Vein endothelial cell (primary cell): Measurements from ENCODE around the gene LCMT2. TPM values are rescaled to one million over a fixed set of nuclear protein-coding genes. Genes with fewer than 3 reads are reported as not detected.

ENCODE experiments used
- total RNA-seq: library from RNA; depleted of rRNA; stranded (reverse); fragments of >200 nt; gene quantifications from 2 replicates; pipeline ENCODE4 v1.2.3, GENCODE V29; 2012

Gene LCMT2, protein sequence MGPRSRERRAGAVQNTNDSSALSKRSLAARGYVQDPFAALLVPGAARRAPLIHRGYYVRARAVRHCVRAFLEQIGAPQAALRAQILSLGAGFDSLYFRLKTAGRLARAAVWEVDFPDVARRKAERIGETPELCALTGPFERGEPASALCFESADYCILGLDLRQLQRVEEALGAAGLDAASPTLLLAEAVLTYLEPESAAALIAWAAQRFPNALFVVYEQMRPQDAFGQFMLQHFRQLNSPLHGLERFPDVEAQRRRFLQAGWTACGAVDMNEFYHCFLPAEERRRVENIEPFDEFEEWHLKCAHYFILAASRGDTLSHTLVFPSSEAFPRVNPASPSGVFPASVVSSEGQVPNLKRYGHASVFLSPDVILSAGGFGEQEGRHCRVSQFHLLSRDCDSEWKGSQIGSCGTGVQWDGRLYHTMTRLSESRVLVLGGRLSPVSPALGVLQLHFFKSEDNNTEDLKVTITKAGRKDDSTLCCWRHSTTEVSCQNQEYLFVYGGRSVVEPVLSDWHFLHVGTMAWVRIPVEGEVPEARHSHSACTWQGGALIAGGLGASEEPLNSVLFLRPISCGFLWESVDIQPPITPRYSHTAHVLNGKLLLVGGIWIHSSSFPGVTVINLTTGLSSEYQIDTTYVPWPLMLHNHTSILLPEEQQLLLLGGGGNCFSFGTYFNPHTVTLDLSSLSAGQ
- 5.6 and 7.3 TPM in 2 replicates for total RNA-seq

DNA sequence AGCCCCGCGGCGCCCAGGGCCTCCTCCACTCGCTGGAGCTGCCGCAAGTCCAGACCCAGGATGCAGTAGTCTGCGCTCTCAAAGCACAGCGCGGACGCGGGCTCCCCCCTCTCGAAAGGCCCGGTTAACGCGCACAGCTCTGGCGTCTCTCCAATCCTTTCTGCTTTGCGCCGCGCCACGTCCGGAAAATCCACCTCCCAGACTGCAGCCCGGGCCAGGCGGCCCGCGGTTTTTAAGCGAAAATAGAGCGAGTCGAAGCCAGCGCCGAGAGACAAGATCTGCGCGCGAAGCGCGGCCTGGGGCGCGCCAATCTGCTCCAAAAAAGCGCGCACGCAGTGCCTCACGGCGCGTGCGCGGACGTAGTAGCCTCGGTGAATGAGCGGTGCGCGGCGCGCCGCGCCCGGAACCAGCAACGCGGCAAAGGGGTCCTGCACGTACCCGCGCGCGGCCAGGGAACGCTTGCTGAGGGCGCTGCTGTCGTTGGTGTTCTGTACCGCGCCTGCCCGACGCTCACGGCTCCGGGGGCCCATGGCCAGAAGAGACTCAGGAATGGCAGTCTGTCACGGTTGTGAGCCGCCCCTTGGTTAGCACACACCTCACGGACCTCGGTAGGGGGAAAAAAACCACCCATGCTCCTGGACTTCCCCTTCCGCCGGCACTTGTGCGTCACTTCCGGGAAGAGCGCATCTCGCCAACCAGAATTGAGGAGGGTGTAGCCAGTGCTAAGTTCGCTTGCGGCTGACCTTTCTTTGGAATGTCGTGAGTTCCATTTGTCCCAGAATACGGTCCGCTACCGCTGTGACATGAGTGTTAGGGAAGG, at the start of gene LCMT2:
TSS of gene LCMT2 (minus strand) at position 614 of the 820 bp plus-strand sequence. CDS start at position 530, 84 bp downstream.

DNA sequence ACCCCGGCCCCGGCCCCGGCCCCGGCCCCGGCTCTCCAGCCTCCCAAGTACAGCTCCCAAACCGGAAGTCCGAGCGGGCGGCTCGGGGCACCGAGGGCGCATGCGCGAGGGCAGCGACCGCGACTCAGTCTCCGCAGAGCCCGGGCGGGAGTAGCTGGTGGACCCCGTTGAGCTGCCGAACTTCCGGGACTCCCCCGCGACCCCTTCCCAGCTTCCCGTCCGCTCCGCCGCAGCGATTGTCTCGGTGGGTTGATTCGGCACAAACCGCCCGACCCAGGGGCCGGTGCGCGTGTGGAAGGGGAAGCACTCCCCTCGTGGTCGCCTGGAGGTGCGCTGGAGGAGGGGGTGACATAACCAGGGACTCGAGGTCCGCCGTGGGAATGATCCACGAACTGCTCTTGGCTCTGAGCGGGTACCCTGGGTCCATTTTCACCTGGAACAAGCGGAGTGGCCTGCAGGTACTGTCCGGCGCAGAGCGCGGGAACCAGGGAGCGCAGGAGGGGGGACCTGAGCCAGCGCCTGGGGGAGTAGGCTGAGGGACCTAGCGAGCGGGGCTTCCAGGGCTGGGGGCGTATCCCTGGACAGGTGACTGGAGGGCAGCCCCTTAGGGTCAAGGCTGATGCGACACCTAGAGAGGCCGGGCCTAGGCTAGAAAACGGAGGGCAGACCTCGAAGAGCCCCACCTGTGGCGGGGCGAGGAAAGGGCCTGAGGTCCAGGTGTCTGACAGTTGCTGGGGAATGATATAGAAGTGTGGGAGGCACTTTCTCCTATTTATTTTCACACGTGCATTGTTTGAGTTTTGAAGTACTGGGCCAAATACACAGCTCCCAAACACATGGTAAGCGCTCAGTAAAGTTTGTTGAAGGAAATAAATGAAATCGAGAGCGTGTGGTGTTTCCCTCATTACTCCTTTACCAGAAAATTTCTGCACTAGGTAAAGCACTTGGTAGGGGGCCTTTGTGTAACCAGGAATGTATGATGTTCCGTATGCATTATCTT, 40.9 kb upstream of the LCMT2 start, which contains the start of the genes TUBGCP4 and ZSCAN29:
TSS of gene TUBGCP4 (plus strand) at position 127 of the 1,000 bp plus-strand sequence. CDS start at position 381, 254 bp downstream.
TSS of gene ZSCAN29 (minus strand) at position 69 of the 1,000 bp plus-strand sequence. CDS start 1,130 bp downstream, outside the sequence.

DNA sequence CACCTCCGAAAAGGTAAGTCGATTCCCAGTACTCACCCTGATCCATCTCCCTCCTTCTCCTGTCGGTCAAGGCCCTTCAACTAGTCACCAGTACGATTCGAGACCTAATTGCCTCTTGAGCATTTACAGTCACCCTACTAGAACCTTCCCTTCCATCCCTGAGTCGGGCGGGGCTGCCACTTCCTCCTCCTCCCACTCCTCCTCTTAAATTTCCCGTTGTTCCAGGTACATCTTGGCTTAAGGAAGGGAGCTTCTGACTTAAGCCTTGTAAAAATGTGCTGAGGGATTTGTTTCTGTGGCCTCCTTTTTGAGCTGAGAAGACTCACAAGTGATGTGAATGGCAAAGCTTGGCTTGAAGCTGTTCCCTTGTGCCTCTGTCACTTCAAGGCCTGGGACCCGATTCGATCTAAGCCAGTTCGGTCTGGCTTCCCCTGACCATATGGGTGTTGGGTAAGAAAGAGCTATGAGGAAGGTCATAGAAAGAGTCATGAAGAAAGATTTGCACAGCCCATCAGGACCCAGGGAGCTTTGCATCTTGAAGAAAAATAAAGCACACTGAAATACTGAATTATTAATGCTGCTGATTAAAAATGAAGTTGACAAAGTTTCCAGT, 28.1 kb downstream of the LCMT2 start, which contains the start of gene TGM7:
TSS of gene TGM7 (minus strand) at position 51 of the 613 bp plus-strand sequence.

Other genes with a start within 250 kb of the LCMT2 start
- gene UBR1, start 224.5 kb downstream of the LCMT2 start, total RNA-seq = 33.1 and 36.6 TPM in 2 replicates
- 16.4 and 18.0 TPM in 2 replicates for gene TMEM62, start 197.0 kb downstream of the LCMT2 start, total RNA-seq
- 71.9 and 74.6 TPM in 2 replicates for gene CCNDBP1, start 145.2 kb downstream of the LCMT2 start, total RNA-seq
- gene EPB42, start 109.6 kb downstream of the LCMT2 start, total RNA-seq = not detected in 2 replicates
- gene TGM5, start 63.6 kb downstream of the LCMT2 start, total RNA-seq = not detected in 2 replicates
- not detected in 2 replicates for gene TGM7, start 28.3 kb downstream of the LCMT2 start, total RNA-seq
- 19.3 and 21.6 TPM in 2 replicates for gene ZSCAN29, start 40.5 kb upstream of the LCMT2 start, total RNA-seq
- 8.8 and 16.1 TPM in 2 replicates for gene TUBGCP4, start 40.5 kb upstream of the LCMT2 start, total RNA-seq
- gene TP53BP1, start 162.6 kb upstream of the LCMT2 start, total RNA-seq = 50.3 and 60.4 TPM in 2 replicates
- 0.65 and 0.76 TPM in 2 replicates for gene MAP1A, start 187.0 kb upstream of the LCMT2 start, total RNA-seq